Neural cell (in vitro differentiated cells): ENCODE results near the gene RAMP3. TPM values are rescaled to one million over a fixed set of nuclear protein-coding genes. Genes with fewer than 3 reads are reported as not detected.

Experiments
- H2AFZ ChIP-seq: fragments of 200-600, 300-800 bp; sonication (generic), shearing (Covaris generic); 2 replicates; pipeline ENCODE4 v1.6.0; 2014; ENCODE audit warnings: low read depth, mild to moderate bottlenecking, antibody characterized with exemption, low read length, moderate library complexity
- H3F3A ChIP-seq: fragments of 200-600 bp; shearing (Covaris generic); 2 replicates; pipeline ENCODE4 v1.6.1; 2016; ENCODE audit warnings: mild to moderate bottlenecking, moderate library complexity, mixed read lengths, antibody characterized with exemption, low read length; ENCODE audit not compliant: insufficient read depth, poor library complexity, severe bottlenecking
- H3K27ac ChIP-seq: fragments of 200-600, 300-800 bp; sonication (generic), shearing (Covaris generic); 2 replicates; pipeline ENCODE4 v1.5.1; 2014; ENCODE audit warnings: mild to moderate bottlenecking, low read length, moderate library complexity
- H3K27me3 ChIP-seq: fragments of 300-800, 200-600 bp; sonication (generic), shearing (Covaris generic); 2 replicates; pipeline ENCODE4 v1.6.0; 2014; ENCODE audit warnings: mild to moderate bottlenecking, low read depth, low read length, moderate library complexity; ENCODE audit not compliant: insufficient read depth
- H3K36me3 ChIP-seq: fragments of 300-800, 200-600 bp; sonication (generic), shearing (Covaris generic); 2 replicates; pipeline ENCODE4 v1.5.1; 2014; ENCODE audit warnings: mild to moderate bottlenecking, antibody characterized with exemption, low read length, moderate library complexity; ENCODE audit not compliant: insufficient read depth
- H3K4me2 ChIP-seq: fragments of 300-800, 200-600 bp; sonication (generic), shearing (Covaris generic); 2 replicates; pipeline ENCODE4 v1.6.0; 2014; ENCODE audit warnings: mild to moderate bottlenecking, low read length
- H3K4me3 ChIP-seq: fragments of 300-800, 200-600 bp; sonication (generic), shearing (Covaris generic); 2 replicates; pipeline ENCODE4 v1.5.1; 2014; ENCODE audit warnings: mild to moderate bottlenecking, low read length, moderate library complexity
- H3K79me2 ChIP-seq: fragments of 200-600 bp; shearing (Covaris generic); replicated peaks from 2 replicates; pipeline ENCODE4 v1.6.0; 2014; ENCODE audit warnings: mild to moderate bottlenecking, low read length, moderate library complexity; ENCODE audit not compliant: insufficient read depth
- H3K9ac ChIP-seq: fragments of 300-800, 200-600 bp; sonication (generic), shearing (Covaris generic); 2 replicates; pipeline ENCODE4 v1.6.1; 2016; ENCODE audit warnings: mild to moderate bottlenecking, low read length, mixed read lengths
- H3K9me2 ChIP-seq: fragments of 200-600 bp; shearing (Covaris generic); 2 replicates; pipeline ENCODE4 v1.6.1; 2016; ENCODE audit warnings: mild to moderate bottlenecking, low read length, mixed read lengths; ENCODE audit not compliant: insufficient read depth
- H3K9me3 ChIP-seq: fragments of 200-600, 300-800 bp; sonication (generic), shearing (Covaris generic); 2 replicates; pipeline ENCODE4 v1.6.1; 2016; ENCODE audit warnings: mild to moderate bottlenecking, mixed run types, low read length, moderate library complexity, mixed read lengths
- H4K20me1 ChIP-seq: fragments of 200-600 bp; shearing (Covaris generic); 2 replicates; pipeline ENCODE4 v1.6.1; 2016; ENCODE audit warnings: mild to moderate bottlenecking, mixed run types; ENCODE audit not compliant: insufficient read depth
- EP300 ChIP-seq: fragments of 450-650 bp; conservative IDR thresholded peaks from 2 replicates; pipeline ENCODE4 v1.6.1; 2014; ENCODE audit warnings: antibody characterized with exemption, mild to moderate bottlenecking, moderate library complexity; ENCODE audit not compliant: poor library complexity, severe bottlenecking
- EZH2 ChIP-seq: fragments of 200-600, 300-800 bp; shearing (Covaris generic), sonication (generic); IDR thresholded peaks from 2 replicates; pipeline ENCODE4 v1.6.1; 2014; ENCODE audit warnings: antibody characterized with exemption, low read length, borderline replicate concordance, mild to moderate bottlenecking; ENCODE audit not compliant: insufficient read depth, poor library complexity, severe bottlenecking
- MXI1 ChIP-seq: fragments of 450-650 bp; conservative IDR thresholded peaks from 2 replicates; pipeline ENCODE4 v1.6.1; 2014; ENCODE audit warnings: antibody characterized with exemption, mild to moderate bottlenecking; ENCODE audit not compliant: poor library complexity, severe bottlenecking
- POLR2AphosphoS5 ChIP-seq: IDR thresholded peaks from 2 replicates; pipeline ENCODE4 v1.6.1; 2012
- RAD21 ChIP-seq: fragments of 450-650 bp; conservative IDR thresholded peaks from 2 replicates; pipeline ENCODE4 v1.6.1; 2014; ENCODE audit warnings: antibody characterized with exemption, mild to moderate bottlenecking, moderate library complexity
- SMC3 ChIP-seq: fragments of 450-650 bp; conservative IDR thresholded peaks from 2 replicates; pipeline ENCODE4 v1.6.1; 2014; ENCODE audit warnings: antibody characterized with exemption, mild to moderate bottlenecking, moderate library complexity; ENCODE audit not compliant: poor library complexity
- TAF1 ChIP-seq: IDR thresholded peaks from 2 replicates; pipeline ENCODE4 v1.6.1; 2012; ENCODE audit warnings: low read depth
- polyA plus RNA-seq: library from polyadenylated mRNA; depleted of rRNA; stranded (reverse); fragments of >200 nt; gene quantifications from 2 replicates; pipeline ENCODE4 v1.2.3, GENCODE V29; 2014
- TF ChIP-seq, protein P1 (sequence below): IDR thresholded peaks from 2 replicates; pipeline ENCODE4 v1.6.1; 2012; ENCODE audit warnings: borderline replicate concordance
- TF ChIP-seq, protein P2 (sequence below): fragments of 450-650 bp; IDR thresholded peaks from 2 replicates; pipeline ENCODE4 v1.5.1; 2014; ENCODE audit warnings: antibody characterized with exemption, mild to moderate bottlenecking, moderate library complexity; ENCODE audit not compliant: poor library complexity, severe bottlenecking

Gene RAMP3
- polyA plus RNA-seq, 1 donor from 2014 or later = not detected

DNA sequence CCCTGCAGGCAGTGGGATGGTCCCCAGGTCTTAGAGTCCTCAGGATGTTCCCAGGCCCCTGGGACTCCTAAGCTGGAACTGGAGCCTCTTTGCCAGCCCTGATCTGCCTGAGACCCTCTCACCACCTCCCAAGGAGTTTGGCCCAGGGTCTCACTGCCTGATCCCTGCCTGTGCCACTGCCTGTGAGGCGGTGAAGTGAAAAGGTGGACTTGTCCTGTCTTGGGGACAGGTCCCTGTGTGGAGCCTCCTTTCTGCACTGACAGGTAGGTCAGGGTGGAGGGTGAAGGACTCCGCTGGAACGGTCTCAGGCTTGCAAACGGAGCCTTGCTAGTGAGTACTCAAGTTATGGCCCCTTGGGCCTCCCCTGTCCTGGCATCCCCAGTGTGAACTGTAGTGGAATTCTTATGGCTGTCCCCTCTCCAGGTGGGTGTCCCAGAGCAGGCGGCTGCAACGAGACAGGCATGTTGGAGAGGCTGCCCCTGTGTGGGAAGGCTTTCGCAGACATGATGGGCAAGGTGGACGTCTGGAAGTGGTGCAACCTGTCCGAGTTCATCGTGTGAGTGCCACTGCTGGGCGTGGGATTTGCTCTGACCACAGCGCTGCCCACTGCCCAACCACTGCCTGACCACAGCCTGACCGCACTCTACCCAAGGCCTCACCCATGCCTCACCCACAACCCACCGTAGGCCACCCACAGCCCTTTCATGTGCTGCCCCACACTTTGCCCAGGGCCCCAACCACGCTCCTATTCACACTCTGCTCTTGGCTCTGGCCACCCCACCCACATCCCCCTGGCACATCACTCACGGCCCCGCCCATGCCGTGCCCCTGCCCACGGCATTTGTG is 19.5 kb downstream of the RAMP3 start:
- Histone ChIP-seq H3K27ac (no peak overlapping the region), H4K20me1 (no peaks in the 10 kb centered on the region), H3K4me3 (no peak overlapping the region), H3K79me2 (no peaks in the 10 kb centered on the region), H3K4me2 (no peak overlapping the region), H2AFZ (no peak overlapping the region), H3K9ac (no peak overlapping the region), H3K9me2 (no peaks in the 10 kb centered on the region), H3F3A (no peaks in the 10 kb centered on the region), H3K9me3 (no peaks in the 10 kb centered on the region), H3K36me3 (no peaks in the 10 kb centered on the region), H3K27me3 (no peaks in the 10 kb centered on the region)
- TF ChIP-seq POLR2AphosphoS5 = no peak
- TF ChIP-seq, protein P1, sequence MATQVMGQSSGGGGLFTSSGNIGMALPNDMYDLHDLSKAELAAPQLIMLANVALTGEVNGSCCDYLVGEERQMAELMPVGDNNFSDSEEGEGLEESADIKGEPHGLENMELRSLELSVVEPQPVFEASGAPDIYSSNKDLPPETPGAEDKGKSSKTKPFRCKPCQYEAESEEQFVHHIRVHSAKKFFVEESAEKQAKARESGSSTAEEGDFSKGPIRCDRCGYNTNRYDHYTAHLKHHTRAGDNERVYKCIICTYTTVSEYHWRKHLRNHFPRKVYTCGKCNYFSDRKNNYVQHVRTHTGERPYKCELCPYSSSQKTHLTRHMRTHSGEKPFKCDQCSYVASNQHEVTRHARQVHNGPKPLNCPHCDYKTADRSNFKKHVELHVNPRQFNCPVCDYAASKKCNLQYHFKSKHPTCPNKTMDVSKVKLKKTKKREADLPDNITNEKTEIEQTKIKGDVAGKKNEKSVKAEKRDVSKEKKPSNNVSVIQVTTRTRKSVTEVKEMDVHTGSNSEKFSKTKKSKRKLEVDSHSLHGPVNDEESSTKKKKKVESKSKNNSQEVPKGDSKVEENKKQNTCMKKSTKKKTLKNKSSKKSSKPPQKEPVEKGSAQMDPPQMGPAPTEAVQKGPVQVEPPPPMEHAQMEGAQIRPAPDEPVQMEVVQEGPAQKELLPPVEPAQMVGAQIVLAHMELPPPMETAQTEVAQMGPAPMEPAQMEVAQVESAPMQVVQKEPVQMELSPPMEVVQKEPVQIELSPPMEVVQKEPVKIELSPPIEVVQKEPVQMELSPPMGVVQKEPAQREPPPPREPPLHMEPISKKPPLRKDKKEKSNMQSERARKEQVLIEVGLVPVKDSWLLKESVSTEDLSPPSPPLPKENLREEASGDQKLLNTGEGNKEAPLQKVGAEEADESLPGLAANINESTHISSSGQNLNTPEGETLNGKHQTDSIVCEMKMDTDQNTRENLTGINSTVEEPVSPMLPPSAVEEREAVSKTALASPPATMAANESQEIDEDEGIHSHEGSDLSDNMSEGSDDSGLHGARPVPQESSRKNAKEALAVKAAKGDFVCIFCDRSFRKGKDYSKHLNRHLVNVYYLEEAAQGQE = no peak
- TF ChIP-seq EZH2 = no peak
- no peak for TF ChIP-seq SMC3
- TF ChIP-seq, protein P2, sequence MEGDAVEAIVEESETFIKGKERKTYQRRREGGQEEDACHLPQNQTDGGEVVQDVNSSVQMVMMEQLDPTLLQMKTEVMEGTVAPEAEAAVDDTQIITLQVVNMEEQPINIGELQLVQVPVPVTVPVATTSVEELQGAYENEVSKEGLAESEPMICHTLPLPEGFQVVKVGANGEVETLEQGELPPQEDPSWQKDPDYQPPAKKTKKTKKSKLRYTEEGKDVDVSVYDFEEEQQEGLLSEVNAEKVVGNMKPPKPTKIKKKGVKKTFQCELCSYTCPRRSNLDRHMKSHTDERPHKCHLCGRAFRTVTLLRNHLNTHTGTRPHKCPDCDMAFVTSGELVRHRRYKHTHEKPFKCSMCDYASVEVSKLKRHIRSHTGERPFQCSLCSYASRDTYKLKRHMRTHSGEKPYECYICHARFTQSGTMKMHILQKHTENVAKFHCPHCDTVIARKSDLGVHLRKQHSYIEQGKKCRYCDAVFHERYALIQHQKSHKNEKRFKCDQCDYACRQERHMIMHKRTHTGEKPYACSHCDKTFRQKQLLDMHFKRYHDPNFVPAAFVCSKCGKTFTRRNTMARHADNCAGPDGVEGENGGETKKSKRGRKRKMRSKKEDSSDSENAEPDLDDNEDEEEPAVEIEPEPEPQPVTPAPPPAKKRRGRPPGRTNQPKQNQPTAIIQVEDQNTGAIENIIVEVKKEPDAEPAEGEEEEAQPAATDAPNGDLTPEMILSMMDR = no peak
- TF ChIP-seq TAF1 = no peak
- TF ChIP-seq MXI1 = no peak
- TF ChIP-seq EP300 = no peak
- TF ChIP-seq RAD21 = no peak

DNA sequence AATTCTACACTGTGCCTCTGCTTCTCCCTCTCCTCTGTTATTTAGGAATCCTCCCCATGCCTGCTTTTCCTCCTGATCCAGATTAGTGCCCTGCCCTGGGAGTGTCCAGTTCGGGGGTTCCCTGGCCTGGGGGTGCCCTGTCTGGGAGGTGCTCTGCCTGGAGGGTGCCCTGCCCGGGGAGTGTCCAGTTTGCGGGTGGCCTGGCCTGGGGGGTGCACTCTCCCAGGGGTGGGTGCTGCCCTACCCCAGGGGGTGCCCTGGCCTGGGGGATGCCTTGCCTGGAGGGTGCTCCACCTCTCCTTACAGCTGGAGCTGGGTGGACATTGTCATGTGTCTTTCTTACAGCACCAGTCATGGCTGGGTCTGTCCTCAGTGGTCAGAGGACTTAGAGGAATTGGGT is 20.2 kb downstream of the RAMP3 start:
- Histone ChIP-seq H3K4me3 (no peak overlapping the region), H3K27ac (no peak overlapping the region), H3K9ac (no peak overlapping the region), H3K27me3 (no peaks in the 10 kb centered on the region), H3K79me2 (no peaks in the 10 kb centered on the region), H3K9me3 (no peaks in the 10 kb centered on the region), H3F3A (no peaks in the 10 kb centered on the region), H3K4me2 (no peak overlapping the region), H3K9me2 (no peaks in the 10 kb centered on the region), H2AFZ (no peak overlapping the region), H3K36me3 (no peaks in the 10 kb centered on the region), H4K20me1 (no peaks in the 10 kb centered on the region)
- TF ChIP-seq TAF1 (no peak), POLR2AphosphoS5 (no peak), RAD21 (no peak), SMC3 (no peak), EZH2 (no peak), EP300 (no peak)
- TF ChIP-seq, protein P1 = no peak
- TF ChIP-seq, protein P2 = no peak
